ENCODE data around the gene VCX2.
"Not testable (repeated sequence)": the region's sequence is repeated elsewhere in the genome, so short reads cannot be mapped to it uniquely, and the experiment has no call there.

VCX2 gene

GRCh38 chrX:8171169-8171568, at the start of gene VCX2:
Gene VCX2, minus strand, starts transcription at chrX:8171267. Its CDS starts 624 bp downstream, at chrX:8170643.
- DNase-seq (ENCODE audit: low read depth in 2 of 2), result not testable (repeated sequence)

DNA sequence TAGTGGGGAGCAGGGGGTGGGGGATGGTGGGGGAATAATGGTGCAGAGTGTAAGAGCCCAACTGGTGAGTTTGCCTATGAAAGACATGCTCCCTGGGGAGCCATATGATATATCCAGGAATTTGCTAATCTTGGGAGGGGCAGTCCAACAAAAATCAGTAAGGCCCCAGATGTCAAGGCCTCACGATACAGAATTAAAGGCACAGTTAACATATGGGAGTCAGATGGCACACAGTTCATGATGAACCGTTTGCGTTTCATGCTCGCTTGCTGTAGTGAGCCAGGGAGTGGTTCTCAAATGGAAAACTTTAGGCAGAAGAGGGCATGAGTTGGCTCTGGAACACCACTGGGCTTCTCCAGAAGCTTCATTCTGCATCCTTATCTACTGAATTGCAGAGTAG, 33.9 kb upstream of the VCX2 start:
- no peak for DNase-seq (ENCODE audit: low read depth in 2 of 2)

DNA sequence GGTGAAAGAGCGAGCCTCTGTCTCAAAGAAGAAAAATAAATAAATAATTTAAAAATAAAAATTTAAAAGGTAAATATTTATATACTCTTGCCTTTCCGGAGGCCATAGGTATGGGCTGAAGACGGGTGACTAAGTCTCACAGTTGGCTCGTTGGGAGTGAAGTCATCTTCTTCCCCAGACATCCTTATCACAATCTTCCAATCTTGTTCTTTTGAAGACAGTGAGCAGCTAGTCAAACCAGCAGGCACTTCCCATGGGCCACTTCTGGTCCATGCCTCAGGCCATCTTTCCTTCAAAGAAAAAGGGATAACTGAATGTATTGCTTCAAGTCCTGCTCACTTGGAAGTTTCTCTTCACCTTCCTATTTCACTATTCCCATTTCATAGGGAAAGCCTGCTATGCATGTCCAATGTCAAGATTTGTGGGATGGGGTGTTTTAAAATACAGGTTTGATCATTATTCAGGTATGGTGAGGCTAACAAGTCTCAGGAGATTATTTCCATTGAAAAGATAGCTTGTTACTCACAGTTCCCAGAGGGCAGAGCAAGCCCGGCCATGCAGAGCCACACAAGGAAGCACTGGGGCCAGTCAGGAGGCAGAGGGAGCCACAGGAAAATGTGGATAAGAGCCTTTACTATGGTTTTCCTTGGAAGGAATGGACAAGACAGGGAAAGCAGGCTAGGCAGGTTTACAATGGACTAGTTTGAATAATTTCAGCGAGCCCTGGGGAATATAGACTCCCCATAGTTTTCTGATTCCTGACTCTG, 33.3 kb upstream of the VCX2 start:
- no peak for DNase-seq (ENCODE audit: low read depth in 2 of 2)

- no peak for DNase-seq (ENCODE audit: low read depth in 2 of 2)
Measured at GRCh38 chrX:8201896-8202331, 30.8 kb upstream of the VCX2 start.

DNA sequence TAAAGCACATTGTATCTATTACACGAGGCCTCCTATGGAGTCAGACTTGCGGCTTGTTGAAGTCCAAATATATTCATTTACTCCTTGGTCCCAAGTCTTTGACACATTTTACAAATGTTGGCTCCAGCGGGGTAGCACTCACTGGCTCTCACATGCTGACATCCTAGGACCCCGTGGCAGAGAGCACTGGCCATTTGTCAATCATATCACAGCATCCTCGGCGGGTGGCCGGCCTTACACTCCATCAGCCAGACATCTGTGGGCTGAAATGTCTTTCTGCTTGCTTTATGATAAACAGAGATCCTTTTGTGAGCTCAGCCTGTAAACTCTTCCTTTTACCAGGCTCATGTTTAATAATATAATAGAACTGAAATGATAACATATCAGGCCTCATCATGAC, 25.7 kb upstream of the VCX2 start:
- DNase-seq (ENCODE audit: low read depth in 2 of 2), result no peak

DNA sequence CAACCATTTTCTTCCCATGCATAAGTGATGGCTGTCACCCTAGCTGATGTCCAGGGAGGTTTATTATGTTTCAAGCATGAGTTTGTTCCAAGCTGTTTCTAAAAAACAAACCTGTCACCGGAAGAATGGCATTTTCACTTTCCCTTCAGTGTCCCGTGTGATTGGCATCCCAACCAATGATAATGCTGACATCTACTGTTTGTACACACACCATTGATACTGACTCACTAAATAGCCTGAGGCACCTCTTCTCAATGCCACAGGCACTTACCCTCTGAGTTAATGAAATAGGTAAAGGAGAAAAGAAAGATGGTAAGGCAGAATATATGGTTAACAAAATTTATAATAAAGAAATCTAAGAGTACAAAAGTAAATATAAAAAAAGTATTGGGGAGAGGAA, 23.1 kb upstream of the VCX2 start:
- DNase-seq (ENCODE audit: low read depth in 2 of 2), result no peak

- DNase-seq (ENCODE audit: low read depth in 2 of 2), result no peak
Measured at GRCh38 chrX:8192276-8192675, 21.2 kb upstream of the VCX2 start.

DNA sequence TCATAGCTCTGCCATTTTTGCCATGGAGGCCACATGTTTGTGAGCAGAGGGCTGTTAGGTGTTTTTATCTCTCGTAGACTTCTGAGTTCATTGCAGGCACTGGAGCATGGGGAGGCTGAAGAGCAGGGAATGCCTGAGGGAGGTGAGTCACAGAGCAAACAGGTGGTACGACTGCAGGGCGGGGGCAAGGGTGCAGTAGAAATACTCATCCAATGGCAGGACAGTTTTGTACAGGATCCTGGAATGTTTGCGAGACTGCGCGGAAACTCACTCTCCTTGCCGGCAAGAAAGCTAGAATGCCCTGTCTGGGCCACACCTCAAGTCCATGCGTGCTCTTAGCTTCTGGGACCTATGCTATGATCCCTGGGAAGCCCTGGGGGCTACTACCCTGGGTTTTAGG, 20.0 kb upstream of the VCX2 start:
- no peak for DNase-seq (ENCODE audit: low read depth in 2 of 2)

DNA sequence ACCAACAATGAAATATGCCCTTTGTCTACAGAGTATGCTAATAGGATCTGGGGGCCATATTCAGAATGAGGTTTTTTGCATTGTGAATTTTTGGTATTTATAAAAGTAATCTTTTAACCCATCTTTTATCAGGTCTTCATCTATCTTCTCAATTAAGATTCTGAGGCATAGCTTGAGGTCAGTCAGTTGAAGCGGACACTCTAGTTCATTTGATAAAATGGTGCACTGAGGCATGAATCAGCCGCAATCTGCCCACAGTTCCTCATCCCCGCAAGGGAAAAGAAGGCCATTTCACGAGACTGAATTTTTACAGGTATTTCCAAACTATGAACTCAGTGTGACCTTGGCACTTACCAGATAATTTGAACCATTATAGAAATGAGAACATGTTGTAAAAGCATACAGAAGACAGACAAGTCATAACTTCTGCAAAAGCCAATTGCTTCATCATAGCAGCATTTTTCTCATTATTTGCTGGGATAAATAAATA, 19.3 kb upstream of the VCX2 start:
- DNase-seq (ENCODE audit: low read depth in 2 of 2), result no peak

DNA sequence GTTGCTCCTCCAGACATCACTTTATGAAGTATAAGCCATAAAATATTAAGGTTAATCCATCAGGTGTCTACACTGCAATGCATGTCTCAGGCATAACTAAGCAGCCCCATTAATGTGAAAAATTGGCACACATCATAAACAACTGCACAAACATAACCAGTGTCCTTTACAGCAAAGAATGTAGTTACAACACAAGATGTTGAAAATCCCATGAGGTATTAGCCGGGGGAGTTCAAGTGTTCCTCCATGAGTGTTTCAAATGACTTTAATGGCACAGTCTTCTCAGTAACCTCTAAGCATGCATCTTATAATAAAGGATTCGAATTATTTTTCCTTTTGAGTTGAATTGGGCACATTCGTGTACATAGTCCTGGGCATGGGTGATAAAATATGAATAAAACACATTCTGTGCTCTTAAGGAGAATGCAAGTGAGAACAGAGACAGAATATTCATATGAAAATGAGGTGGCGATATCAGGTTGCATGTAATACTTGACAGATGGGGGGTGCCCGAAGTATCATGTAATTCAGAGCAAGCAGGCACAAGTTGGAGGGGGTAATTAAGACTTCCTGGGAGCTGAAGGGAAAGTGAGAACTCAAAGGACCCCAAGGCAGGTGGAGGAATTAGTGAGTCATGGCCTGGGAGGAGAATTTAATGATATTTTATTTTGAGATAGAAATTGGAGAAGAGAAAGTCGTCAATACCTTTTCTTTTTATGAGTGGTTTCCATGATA, 18.2 kb upstream of the VCX2 start:
- no peak for DNase-seq (ENCODE audit: low read depth in 2 of 2)

- DNase-seq (ENCODE audit: low read depth in 2 of 2), result no peak
Measured at GRCh38 chrX:8183346-8183745, 12.3 kb upstream of the VCX2 start.

- no peak for DNase-seq (ENCODE audit: low read depth in 2 of 2)
Measured at GRCh38 chrX:8179656-8180055, 8.6 kb upstream of the VCX2 start.

- not testable (repeated sequence) for DNase-seq (ENCODE audit: low read depth in 2 of 2)
Measured at GRCh38 chrX:8154011-8154410, 17.1 kb downstream of the VCX2 start.

GRCh38 chrX:8147226-8147625, 23.8 kb downstream of the VCX2 start:
- DNase-seq (ENCODE audit: low read depth in 2 of 2), result no peak

DNA sequence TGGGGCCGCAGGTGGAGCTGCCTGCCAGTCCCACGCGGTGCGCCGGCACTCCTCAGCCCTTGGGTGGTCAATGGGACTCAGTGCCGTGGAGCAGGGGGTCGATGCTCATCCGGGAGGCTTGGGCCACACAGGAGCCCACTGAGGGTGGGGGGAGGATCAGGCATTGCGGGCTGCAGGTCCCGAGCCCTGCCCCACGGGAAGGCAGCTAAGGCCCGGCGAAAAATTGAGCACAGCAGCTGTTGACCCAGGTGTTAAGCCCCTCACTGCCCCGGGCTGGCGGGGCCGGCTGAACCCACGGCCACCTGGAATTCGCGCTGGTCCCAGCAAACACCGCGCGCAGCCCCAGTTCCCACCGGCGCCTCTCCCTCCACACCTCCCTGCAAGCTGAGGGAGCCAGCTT, 26.1 kb downstream of the VCX2 start:
- DNase-seq (ENCODE audit: low read depth in 2 of 2), result no peak

- DNase-seq (ENCODE audit: low read depth in 2 of 2), result no peak
Measured at GRCh38 chrX:8141896-8142295, 29.2 kb downstream of the VCX2 start.

GRCh38 chrX:8140986-8141744, 29.9 kb downstream of the VCX2 start:
- DNase-seq (ENCODE audit: low read depth in 2 of 2), result no peak

DNA sequence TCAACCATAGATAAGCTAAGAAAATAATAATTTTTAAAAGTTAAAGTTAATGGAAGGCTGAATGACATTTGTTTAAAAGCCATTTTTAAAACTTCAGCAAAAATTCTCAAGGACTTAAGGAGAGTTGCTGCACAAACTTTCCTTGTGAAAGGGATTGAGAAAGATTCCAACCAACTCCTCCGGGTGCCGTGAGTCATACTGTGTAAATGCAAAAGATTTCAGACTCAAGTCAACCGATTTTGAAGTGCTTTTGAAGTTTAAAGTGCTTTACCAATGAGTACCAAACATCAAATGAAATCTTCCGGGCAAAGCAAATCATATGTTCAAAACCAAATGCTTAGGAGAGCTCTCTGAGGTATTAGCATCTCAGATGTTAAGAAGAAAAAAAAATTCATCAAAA, 31.4 kb downstream of the VCX2 start:
- DNase-seq (ENCODE audit: low read depth in 2 of 2), result no peak

- DNase-seq (ENCODE audit: low read depth in 2 of 2), result no peak
Measured at GRCh38 chrX:8138252-8138651, 32.8 kb downstream of the VCX2 start.

- no peak for DNase-seq (ENCODE audit: low read depth in 2 of 2)
Measured at GRCh38 chrX:8126648-8127047, 44.4 kb downstream of the VCX2 start.

DNA sequence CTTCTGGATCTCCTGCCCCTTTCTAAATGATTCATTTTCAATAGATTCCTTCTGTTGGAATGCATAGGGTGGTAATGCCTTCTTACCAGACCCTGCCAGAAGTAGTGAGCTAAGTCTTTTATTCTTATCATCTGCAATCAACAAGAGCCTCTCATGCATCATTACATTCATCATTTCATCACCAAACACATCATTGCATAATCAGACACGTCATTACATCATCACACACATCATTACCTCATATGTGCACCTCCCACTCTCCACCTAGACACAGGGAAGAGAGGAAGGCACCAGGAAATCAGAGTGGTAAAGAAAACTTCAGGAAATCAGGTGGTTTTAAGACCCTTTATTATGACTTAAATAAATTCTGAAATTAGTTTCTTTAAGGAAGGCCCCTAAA, 45.0 kb downstream of the VCX2 start:
- no peak for DNase-seq (ENCODE audit: low read depth in 2 of 2)

GRCh38 chrX:8125566-8125965, 45.5 kb downstream of the VCX2 start:
- DNase-seq (ENCODE audit: low read depth in 2 of 2), result no peak
